ENCODE measurements around the gene KCNMA1.

GRCh38 chr10:77036276-77036675 lies 601.3 kb downstream of the KCNMA1 start:
- TF ChIP-seq CTCF (conservative IDR thresholded peaks at IDR 0.05), result no peak
- TF ChIP-seq EZH2 (IDR thresholded peaks at IDR 0.05; ENCODE audit: low read depth), result no peak

Data from PC-9 (cell line).